ENCODE measurements around the gene TRIML2. TPM values are rescaled to one million over a fixed set of nuclear protein-coding genes. Genes with fewer than 3 reads are reported as not detected.

TRIML2 gene
- total RNA-seq, 1 experiment from 2014 or later = not detected

DNA sequence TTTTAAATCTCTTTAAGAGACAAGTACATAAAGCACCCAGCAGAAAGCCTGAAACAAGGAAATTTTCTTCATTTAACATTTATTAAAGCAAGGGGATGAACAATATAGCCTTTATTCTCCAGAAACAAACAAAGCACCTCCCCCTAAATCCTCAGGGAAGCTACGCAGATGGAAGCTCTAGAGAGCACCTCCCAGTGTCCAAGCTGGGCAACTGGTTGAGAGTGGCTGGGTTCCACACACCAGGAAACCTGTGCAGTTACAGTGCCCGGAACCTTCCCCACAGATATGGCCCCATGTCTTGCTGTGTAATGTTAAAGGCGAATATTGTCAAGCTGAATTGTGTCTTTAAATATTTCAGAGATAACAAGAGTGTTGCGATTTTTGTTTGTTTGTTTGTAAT lies 21.0 kb upstream of the TRIML2 start:
- Histone ChIP-seq H3K9ac (ENCODE audit: low read length) (no peak overlapping the region), H2AFZ (ENCODE audit: low read length) (no peak overlapping the region), H3K4me2 (ENCODE audit: low read length) (no peak overlapping the region), H3K4me3 (ENCODE audit: low read length) (no peak overlapping the region), H3K4me1 (ENCODE audit: insufficient read depth, low read length) (no peaks in the 10 kb centered on the region), H3K9me2 (replicated peaks; ENCODE audit: low read length) (no peaks in the 10 kb centered on the region), H3F3A (ENCODE audit: low read length, unreplicated experiment) (no peaks in the 10 kb centered on the region), H3K36me3 (ENCODE audit: low read depth, low read length) (no peaks in the 10 kb centered on the region), H3K9me3 (ENCODE audit: low read length) (no peaks in the 10 kb centered on the region), H4K20me1 (ENCODE audit: low read length) (no peaks in the 10 kb centered on the region), H3K27me3 (ENCODE audit: low read length) (no peaks in the 10 kb centered on the region), H3K27ac (ENCODE audit: low read length) (no peak overlapping the region), H3K79me2 (ENCODE audit: low read length) (no peaks in the 10 kb centered on the region)
- TF ChIP-seq EZH2phosphoT487 (IDR thresholded peaks at IDR 0.05; ENCODE audit: borderline replicate concordance, low read length) = no peak
- TF ChIP-seq EZH2 (IDR thresholded peaks at IDR 0.05; ENCODE audit: low read length, unreplicated experiment) = no peak
- TF ChIP-seq, protein P1, sequence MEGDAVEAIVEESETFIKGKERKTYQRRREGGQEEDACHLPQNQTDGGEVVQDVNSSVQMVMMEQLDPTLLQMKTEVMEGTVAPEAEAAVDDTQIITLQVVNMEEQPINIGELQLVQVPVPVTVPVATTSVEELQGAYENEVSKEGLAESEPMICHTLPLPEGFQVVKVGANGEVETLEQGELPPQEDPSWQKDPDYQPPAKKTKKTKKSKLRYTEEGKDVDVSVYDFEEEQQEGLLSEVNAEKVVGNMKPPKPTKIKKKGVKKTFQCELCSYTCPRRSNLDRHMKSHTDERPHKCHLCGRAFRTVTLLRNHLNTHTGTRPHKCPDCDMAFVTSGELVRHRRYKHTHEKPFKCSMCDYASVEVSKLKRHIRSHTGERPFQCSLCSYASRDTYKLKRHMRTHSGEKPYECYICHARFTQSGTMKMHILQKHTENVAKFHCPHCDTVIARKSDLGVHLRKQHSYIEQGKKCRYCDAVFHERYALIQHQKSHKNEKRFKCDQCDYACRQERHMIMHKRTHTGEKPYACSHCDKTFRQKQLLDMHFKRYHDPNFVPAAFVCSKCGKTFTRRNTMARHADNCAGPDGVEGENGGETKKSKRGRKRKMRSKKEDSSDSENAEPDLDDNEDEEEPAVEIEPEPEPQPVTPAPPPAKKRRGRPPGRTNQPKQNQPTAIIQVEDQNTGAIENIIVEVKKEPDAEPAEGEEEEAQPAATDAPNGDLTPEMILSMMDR (conservative IDR thresholded peaks at IDR 0.05; ENCODE audit: low read depth, low read length) = peak; percentile 24; the same call in 1 of the 2 replicates
- POLR2A ChIA-PET (ENCODE audit: unreplicated experiment) = no interaction called here
- CTCF ChIA-PET = no interaction called here
- ATAC-seq (no peak), DNase-seq (no peak)
- intact Hi-C loops (cut with micrococcal nuclease) = no loop called here
- no TSS peak for BruUV-seq (replicated peaks)

DNA sequence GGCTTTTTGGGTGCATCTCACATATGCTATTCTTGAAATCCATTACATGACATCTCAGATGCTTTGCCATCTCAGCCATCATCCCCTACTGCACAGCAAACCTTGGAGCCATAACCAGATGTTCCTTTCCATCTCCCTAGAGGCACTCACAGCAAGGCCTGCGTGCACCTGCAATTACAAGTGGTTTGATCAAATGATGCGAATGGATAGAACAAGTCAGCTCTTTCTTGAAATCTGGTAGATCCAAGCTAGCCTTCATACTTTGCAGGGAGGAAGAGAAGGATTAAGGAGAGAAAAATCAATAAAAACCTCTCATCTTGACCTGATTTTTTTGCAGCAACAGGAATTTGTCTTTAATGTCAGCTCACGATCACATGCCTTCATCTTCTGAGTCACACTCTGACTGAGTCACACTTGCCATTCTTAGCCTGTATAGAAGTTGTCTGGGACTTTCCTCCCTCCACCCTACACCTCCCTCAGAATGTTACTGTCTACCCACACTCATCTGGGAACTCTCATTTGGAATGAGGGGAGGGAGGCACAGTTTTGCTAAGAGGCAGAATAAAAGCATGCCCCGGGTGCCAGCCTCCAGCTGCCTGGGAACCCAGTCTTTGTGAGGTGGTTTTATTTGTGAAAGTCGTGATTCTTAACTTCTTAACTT lies 17.9 kb upstream of the TRIML2 start:
- H4K20me1 ChIP-seq (ENCODE audit: low read length) = no peaks in the 10 kb centered on the region
- no peak for TF ChIP-seq EZH2phosphoT487 (IDR thresholded peaks at IDR 0.05; ENCODE audit: borderline replicate concordance, low read length)
- TF ChIP-seq, protein P1 (conservative IDR thresholded peaks at IDR 0.05; ENCODE audit: low read depth, low read length) = no peak
- TF ChIP-seq EZH2 (IDR thresholded peaks at IDR 0.05; ENCODE audit: low read length, unreplicated experiment) = no peak
- no peak overlapping the region for H3K4me3 ChIP-seq (ENCODE audit: low read length)
- no peak overlapping the region for H3K9ac ChIP-seq (ENCODE audit: low read length)
- CTCF ChIA-PET = no interaction called here
- no peaks in the 10 kb centered on the region for H3K36me3 ChIP-seq (ENCODE audit: low read depth, low read length)
- no TSS peak for BruUV-seq (replicated peaks)
- no peak overlapping the region for H3K4me2 ChIP-seq (ENCODE audit: low read length)
- H3K9me3 ChIP-seq (ENCODE audit: low read length) = no peaks in the 10 kb centered on the region
- H2AFZ ChIP-seq (ENCODE audit: low read length) = no peak overlapping the region
- POLR2A ChIA-PET (ENCODE audit: unreplicated experiment) = no interaction called here
- no peaks in the 10 kb centered on the region for H3K9me2 ChIP-seq (replicated peaks; ENCODE audit: low read length)
- ATAC-seq (peak; percentile 31; the same call in 1 of the 2 replicates), DNase-seq (peak; percentile 63)
- H3F3A ChIP-seq (ENCODE audit: low read length, unreplicated experiment) = no peaks in the 10 kb centered on the region
- no peak overlapping the region for H3K27ac ChIP-seq (ENCODE audit: low read length)
- H3K4me1 ChIP-seq (ENCODE audit: insufficient read depth, low read length) = no peaks in the 10 kb centered on the region
- no peaks in the 10 kb centered on the region for H3K79me2 ChIP-seq (ENCODE audit: low read length)
- H3K27me3 ChIP-seq (ENCODE audit: low read length) = no peaks in the 10 kb centered on the region
- intact Hi-C loops (cut with micrococcal nuclease) = no loop called here

DNA sequence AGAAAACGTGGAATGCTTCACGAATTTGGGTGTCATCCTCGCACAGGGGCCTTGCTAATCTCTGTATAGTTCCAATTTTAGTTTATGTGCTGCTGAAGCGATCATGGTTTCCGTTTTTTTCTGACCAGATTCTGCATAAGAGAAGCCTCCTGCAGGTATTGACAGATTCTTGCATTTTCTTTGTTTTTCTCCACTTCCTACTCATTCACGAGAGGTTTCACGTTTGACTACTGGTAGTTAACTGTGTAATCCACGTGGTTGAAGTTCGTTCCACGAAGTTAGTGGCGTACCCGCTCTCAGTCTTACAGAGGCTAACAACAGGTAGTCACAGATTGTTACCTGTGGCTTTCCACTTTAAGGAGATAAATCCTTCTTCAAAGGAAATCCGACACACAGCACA lies 12.1 kb upstream of the TRIML2 start:
- no TSS peak for BruUV-seq (replicated peaks)
- CTCF ChIA-PET = no interaction called here
- intact Hi-C loops (cut with micrococcal nuclease) = no loop called here

More for the DNA sequence above, 12.1 kb upstream of the TRIML2 start:
- Histone ChIP-seq H3K79me2 (ENCODE audit: low read length) (no peaks in the 10 kb centered on the region), H3K9me2 (replicated peaks; ENCODE audit: low read length) (no peaks in the 10 kb centered on the region), H3K9me3 (ENCODE audit: low read length) (no peaks in the 10 kb centered on the region), H3F3A (ENCODE audit: low read length, unreplicated experiment) (no peaks in the 10 kb centered on the region), H2AFZ (ENCODE audit: low read length) (no peak overlapping the region), H4K20me1 (ENCODE audit: low read length) (no peaks in the 10 kb centered on the region), H3K4me2 (ENCODE audit: low read length) (no peak overlapping the region), H3K27me3 (ENCODE audit: low read length) (no peaks in the 10 kb centered on the region), H3K9ac (ENCODE audit: low read length) (no peak overlapping the region), H3K36me3 (ENCODE audit: low read depth, low read length) (no peaks in the 10 kb centered on the region), H3K27ac (ENCODE audit: low read length) (no peak overlapping the region), H3K4me1 (ENCODE audit: insufficient read depth, low read length) (no peaks in the 10 kb centered on the region), H3K4me3 (ENCODE audit: low read length) (no peak overlapping the region)
- POLR2A ChIA-PET (ENCODE audit: unreplicated experiment) = no interaction called here
- ATAC-seq (no peak), DNase-seq (no peak)
- TF ChIP-seq, protein P1 (conservative IDR thresholded peaks at IDR 0.05; ENCODE audit: low read depth, low read length) = no peak
- TF ChIP-seq EZH2 (IDR thresholded peaks at IDR 0.05; ENCODE audit: low read length, unreplicated experiment) (no peak), EZH2phosphoT487 (IDR thresholded peaks at IDR 0.05; ENCODE audit: borderline replicate concordance, low read length) (no peak)

All from PC-3 (cell line).